Astrocyte (in vitro differentiated cells and primary cell): Measurements from ENCODE around the gene GDPD5. TPM values are rescaled to one million over a fixed set of nuclear protein-coding genes. Genes with fewer than 3 reads are reported as not detected.

Experiments
- DNase-seq: peaks from one replicate; pipeline ENCODE4 v3.0.0-alpha.2; 2010; ENCODE audit warnings: low read depth
- FAIRE-seq: peaks from 2 replicates; lab custom pipeline; 2011; peaks lifted over from hg19 to GRCh38; lab: Jason Lieb, UNC
- H2AFZ ChIP-seq: 2 replicates; pipeline ENCODE4 v1.6.0; 2012; ENCODE audit warnings: low read depth, low read length, inconsistent platforms
- H3K27ac ChIP-seq: 2 replicates; pipeline ENCODE4 v1.5.1; 2011; ENCODE audit warnings: low read depth, low read length, inconsistent platforms
- H3K27me3 ChIP-seq: 2 replicates; pipeline ENCODE4 v1.6.0; 2011; ENCODE audit warnings: low read length, inconsistent platforms; ENCODE audit not compliant: insufficient read depth
- H3K36me3 ChIP-seq: 2 replicates; pipeline ENCODE4 v1.5.1; 2011; ENCODE audit warnings: low read length, inconsistent platforms; ENCODE audit not compliant: insufficient read depth
- H3K4me1 ChIP-seq: 2 replicates; pipeline ENCODE4 v1.5.1; 2011; ENCODE audit warnings: low read length, inconsistent platforms; ENCODE audit not compliant: insufficient read depth
- H3K4me2 ChIP-seq: 2 replicates; pipeline ENCODE4 v1.6.0; 2012; ENCODE audit warnings: low read length, inconsistent platforms
- H3K4me3 ChIP-seq: 2 replicates; pipeline ENCODE4 v1.5.1; 2011; ENCODE audit warnings: low read depth, mild to moderate bottlenecking, low read length, inconsistent platforms; ENCODE audit not compliant: insufficient read depth
- H3K79me2 ChIP-seq: 2 replicates; pipeline ENCODE4 v1.6.0; 2012; ENCODE audit warnings: mild to moderate bottlenecking, low read length, inconsistent platforms; ENCODE audit not compliant: insufficient read depth
- H3K9ac ChIP-seq: 2 replicates; pipeline ENCODE4 v1.6.0; 2012; ENCODE audit warnings: mild to moderate bottlenecking, low read length, inconsistent platforms
- H3K9me3 ChIP-seq: 2 replicates; pipeline ENCODE4 v1.5.1; 2012; ENCODE audit warnings: low read depth, mild to moderate bottlenecking, low read length, inconsistent platforms; ENCODE audit not compliant: insufficient read depth
- H4K20me1 ChIP-seq: 2 replicates; pipeline ENCODE4 v1.6.0; 2012; ENCODE audit warnings: low read length, inconsistent platforms; ENCODE audit not compliant: insufficient read depth
- H3K27ac Mint-ChIP-seq: one replicate; pipeline ENCODE4 v1.8.0; 2021; ENCODE audit warnings: mild to moderate bottlenecking, mixed read lengths; ENCODE audit not compliant: unreplicated experiment
- H3K27me3 Mint-ChIP-seq: one replicate; pipeline ENCODE4 v1.8.0; 2021; ENCODE audit warnings: low read depth, mixed read lengths; ENCODE audit not compliant: unreplicated experiment
- H3K36me3 Mint-ChIP-seq: one replicate; pipeline ENCODE4 v1.8.0; 2021; ENCODE audit warnings: low read depth, mixed read lengths; ENCODE audit not compliant: unreplicated experiment
- H3K4me1 Mint-ChIP-seq: one replicate; pipeline ENCODE4 v1.8.0; 2021; ENCODE audit warnings: low read depth, mixed read lengths; ENCODE audit not compliant: unreplicated experiment
- H3K4me3 Mint-ChIP-seq: one replicate; pipeline ENCODE4 v1.8.0; 2021; ENCODE audit warnings: mild to moderate bottlenecking, moderate library complexity, mixed read lengths; ENCODE audit not compliant: unreplicated experiment
- H3K9me3 Mint-ChIP-seq: one replicate; pipeline ENCODE4 v1.8.0; 2021; ENCODE audit warnings: mild to moderate bottlenecking, mixed read lengths; ENCODE audit not compliant: unreplicated experiment
- CTCF ChIP-seq: IDR thresholded peaks from 2 replicates; pipeline ENCODE4 v1.5.1; 2011; ENCODE audit warnings: low read depth, mild to moderate bottlenecking, inconsistent platforms, low read length, moderate library complexity; ENCODE audit not compliant: insufficient read depth
- EZH2 ChIP-seq: IDR thresholded peaks from 2 replicates; pipeline ENCODE4 v1.6.1; 2012; ENCODE audit warnings: mild to moderate bottlenecking, low read length, inconsistent platforms; ENCODE audit not compliant: insufficient read depth
- total RNA-seq: library from RNA; stranded (reverse); gene quantifications from 2 replicates; pipeline ENCODE4 v1.2.1, GENCODE V29; 2021

Gene GDPD5
- total RNA-seq, 1 donor from 2014 or later = 9.4 TPM

- no peaks in the 10 kb centered on the region for H3K79me2 ChIP-seq
- H3K9ac ChIP-seq = no peak overlapping the region
- no peak overlapping the region for H3K4me2 ChIP-seq
- Mint-ChIP-seq H3K4me1 (no peaks in the 10 kb centered on the region), H3K4me3 (no peak overlapping the region), H3K27me3 (peaks cover 25% of the 10 kb centered on the region), H3K27ac (no peak overlapping the region), H3K36me3 (peaks cover 3% of the 10 kb centered on the region), H3K9me3 (peaks cover 2% of the 10 kb centered on the region)
- no peaks in the 10 kb centered on the region for H3K9me3 ChIP-seq
- no peaks in the 10 kb centered on the region for H3K36me3 ChIP-seq
- DNase-seq (no peak), FAIRE-seq (no peak)
- no peak overlapping the region for H3K4me3 ChIP-seq
- H3K4me1 ChIP-seq = peaks cover 7% of the 10 kb centered on the region
- H4K20me1 ChIP-seq = no peaks in the 10 kb centered on the region
- H3K27me3 ChIP-seq = peaks cover 4% of the 10 kb centered on the region
- H2AFZ ChIP-seq = no peak overlapping the region
- TF ChIP-seq EZH2 (no peak), CTCF (no peak)
- H3K27ac ChIP-seq = no peak overlapping the region
Measured at GRCh38 chr11:75541193-75542087, 15.7 kb upstream of the GDPD5 start.

DNA sequence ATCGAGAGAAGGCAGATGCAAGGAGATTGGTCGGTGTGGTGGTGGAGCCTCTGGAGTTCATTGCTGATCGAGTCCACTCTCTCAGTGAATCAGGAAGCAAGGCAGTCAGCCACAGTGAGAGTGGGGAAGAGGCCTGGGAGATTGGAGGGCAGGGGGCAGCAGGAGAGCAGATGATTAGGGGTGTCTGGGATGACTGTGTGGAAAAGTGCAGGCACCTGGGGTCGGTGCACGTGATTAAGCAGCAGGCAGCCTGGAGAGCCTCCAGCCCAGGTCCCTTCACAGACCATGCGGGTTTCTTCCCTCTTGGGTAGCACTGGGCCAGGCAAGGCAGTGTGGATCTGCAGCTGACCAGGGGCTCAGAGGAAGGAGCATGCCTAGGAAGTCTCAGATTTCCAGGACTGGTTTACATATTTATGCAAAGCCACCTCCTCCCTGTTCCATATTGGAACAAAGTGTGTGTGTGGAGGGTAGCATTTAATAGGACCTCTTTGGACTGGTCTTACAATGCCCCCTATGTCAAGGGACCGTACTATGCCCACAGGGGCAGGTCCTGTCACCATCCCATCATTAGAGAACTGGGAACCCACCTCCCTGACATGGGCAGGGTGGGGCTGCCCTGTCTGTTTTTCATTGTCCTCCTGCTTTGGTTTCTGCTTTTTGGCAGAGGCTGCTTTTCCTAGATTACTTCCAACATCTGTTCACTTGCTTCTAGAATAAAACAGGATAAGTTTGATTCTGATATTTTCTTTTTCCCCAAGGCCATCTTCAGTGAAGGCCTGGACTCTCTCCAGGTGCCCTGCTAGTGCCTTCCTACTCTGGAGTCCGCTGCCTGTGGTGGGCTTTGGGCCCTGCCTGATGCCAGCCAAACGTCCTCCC is 14.0 kb upstream of the GDPD5 start:
- H3K27me3 ChIP-seq = no peaks in the 10 kb centered on the region
- Mint-ChIP-seq H3K4me3 (no peak overlapping the region), H3K36me3 (peaks cover 3% of the 10 kb centered on the region), H3K9me3 (peaks cover 2% of the 10 kb centered on the region), H3K4me1 (no peaks in the 10 kb centered on the region), H3K27me3 (peaks cover 21% of the 10 kb centered on the region), H3K27ac (no peak overlapping the region)
- no peak for TF ChIP-seq CTCF
- TF ChIP-seq EZH2 = no peak
- H3K4me3 ChIP-seq = no peak overlapping the region
- H4K20me1 ChIP-seq = no peaks in the 10 kb centered on the region
- H3K27ac ChIP-seq = no peak overlapping the region
- no peak for DNase-seq
- H3K4me2 ChIP-seq = no peak overlapping the region
- H2AFZ ChIP-seq = no peak overlapping the region
- no peak for FAIRE-seq
- H3K36me3 ChIP-seq = no peaks in the 10 kb centered on the region
- peaks cover 7% of the 10 kb centered on the region for H3K4me1 ChIP-seq
- no peaks in the 10 kb centered on the region for H3K79me2 ChIP-seq
- no peak overlapping the region for H3K9ac ChIP-seq
- H3K9me3 ChIP-seq = no peaks in the 10 kb centered on the region
